Stimulated activated CD8-positive, alpha-beta memory T cell treated with anti-CD3 and anti-CD28 coated beads, Interleukin-7, amount 100 ng/mL, for 1 hour (primary cell): ENCODE results near the gene HOXA7.

ENCODE experiments used
- DNase-seq, 2 donors: peaks; one replicate each; pipeline ENCODE4 v3.0.0-alpha.2; 2020; ENCODE audit warnings: low read depth in 2 of 2

The HOXA7 gene

GRCh38 chr7:27148031-27148755 lies 8.3 kb downstream of the HOXA7 start:
- no peak for DNase-seq

- DNase-seq: no peak
Observed at GRCh38 chr7:27147199-27148030, 9.1 kb downstream of the HOXA7 start, which contains the start of gene HOXA6. Gene HOXA6 (minus strand): TSS chr7:27147774. CDS start chr7:27147749, 25 bp downstream.

- no peak for DNase-seq
Observed at GRCh38 chr7:27146491-27147198, 9.8 kb downstream of the HOXA7 start.

GRCh38 chr7:27145914-27146412 lies 10.5 kb downstream of the HOXA7 start:
- DNase-seq: no peak

GRCh38 chr7:27145165-27145913 lies 11.1 kb downstream of the HOXA7 start:
- DNase-seq: no peak

- DNase-seq: no peak
Observed at GRCh38 chr7:27144781-27145164, 11.7 kb downstream of the HOXA7 start.

- no peak for DNase-seq
Observed at GRCh38 chr7:27143950-27144780, 12.3 kb downstream of the HOXA7 start.

GRCh38 chr7:27143023-27143949 lies 13.2 kb downstream of the HOXA7 start, which contains the start of gene HOXA5:
Gene HOXA5 (minus strand): TSS chr7:27143681. CDS start chr7:27143607, 74 bp downstream.
- no peak for DNase-seq

- no peak for DNase-seq
Observed at GRCh38 chr7:27142580-27143022, 13.9 kb downstream of the HOXA7 start.

- DNase-seq: no peak
Observed at GRCh38 chr7:27141923-27142579, 14.4 kb downstream of the HOXA7 start.

GRCh38 chr7:27141137-27141922 lies 15.1 kb downstream of the HOXA7 start:
- DNase-seq: no peak

- no peak for DNase-seq
Observed at GRCh38 chr7:27140126-27140857, 16.2 kb downstream of the HOXA7 start.

- DNase-seq: no peak
Observed at GRCh38 chr7:27139334-27140125, 16.9 kb downstream of the HOXA7 start.

- DNase-seq: no peak
Observed at GRCh38 chr7:27138985-27139333, 17.5 kb downstream of the HOXA7 start.

- no peak for DNase-seq
Observed at GRCh38 chr7:27138472-27138871, 18.0 kb downstream of the HOXA7 start.

- DNase-seq: no peak
Observed at GRCh38 chr7:27137640-27138315, 18.7 kb downstream of the HOXA7 start.
